GDM1 (cell line): ENCODE results near the gene ZNF396.

ENCODE experiments used
- DNase-seq: peaks from one replicate; lab custom pipeline; 2025; lab: John Stamatoyannopoulos, UW

The ZNF396 gene

DNA sequence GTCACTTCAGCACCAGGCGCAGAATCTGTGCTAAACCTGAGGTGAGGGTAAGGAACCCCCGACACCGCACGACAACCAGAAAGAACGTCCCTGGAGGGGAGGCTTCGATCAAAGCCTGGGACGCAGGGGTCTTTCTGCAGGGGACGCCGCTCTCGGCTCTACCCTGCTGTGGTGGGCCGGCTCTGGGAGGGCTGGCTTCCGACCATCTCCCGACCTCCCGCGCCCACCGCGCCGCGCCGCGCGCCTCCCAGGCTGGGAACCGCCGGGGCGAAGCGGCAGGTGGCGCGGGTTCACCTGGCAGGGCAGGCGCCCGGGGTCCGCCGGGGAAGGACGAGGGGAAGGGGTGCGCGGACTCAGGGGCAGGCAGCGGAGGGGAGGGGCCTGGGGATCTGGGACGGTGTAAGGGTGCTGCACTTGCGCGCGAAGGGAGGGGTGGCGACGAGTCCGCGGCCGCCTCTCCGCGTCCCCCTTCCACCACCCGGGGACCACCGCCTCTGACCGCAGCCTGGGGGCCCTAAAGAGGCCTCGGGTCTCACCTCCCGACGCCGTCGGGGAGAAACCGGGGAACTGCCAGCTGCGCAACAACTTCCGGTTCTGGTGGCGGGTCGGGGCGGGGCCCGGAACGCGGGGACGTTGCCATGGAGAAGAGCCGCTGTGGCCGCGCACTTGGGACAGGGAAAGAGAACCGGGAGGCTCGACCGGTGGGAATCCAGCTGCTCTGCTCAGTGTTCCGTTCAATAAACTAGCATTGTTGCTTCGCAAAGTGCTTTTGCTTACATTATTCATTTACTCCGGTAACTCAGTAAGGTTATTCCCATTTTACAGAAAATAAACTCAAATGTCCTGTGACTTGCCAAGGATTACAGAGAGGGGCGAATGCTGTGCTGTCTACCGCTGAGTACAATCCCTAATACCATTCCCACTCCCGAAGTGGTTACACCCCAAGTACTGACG, at the start of gene ZNF396:
TSS of gene ZNF396 (minus strand) at position 596 of the 954 bp plus-strand sequence. CDS start 3,045 bp downstream, outside the sequence.
- DNase-seq = peak; percentile 19

DNA sequence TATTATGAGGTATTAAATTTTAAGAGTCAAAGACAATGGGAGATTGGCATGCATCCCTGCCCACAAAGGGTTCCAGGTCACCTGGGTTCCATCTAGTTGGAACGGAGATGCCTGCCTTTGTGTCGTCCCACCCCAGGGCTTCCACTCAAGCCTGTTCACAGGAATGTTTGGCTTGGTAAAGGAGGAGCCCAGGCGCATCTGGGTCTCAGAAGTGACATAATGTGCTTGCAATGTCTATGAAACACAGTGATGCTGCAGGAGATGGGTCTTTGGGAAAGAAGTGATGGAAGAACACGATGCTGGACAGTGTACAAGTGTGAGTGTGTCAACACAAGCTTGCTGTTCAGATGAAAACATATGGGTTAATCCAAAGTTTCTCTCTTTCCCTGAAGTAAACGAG, 49.6 kb upstream of the ZNF396 start:
- no peak for DNase-seq

- no peak for DNase-seq
Observed at GRCh38 chr18:35424356-35424755, 47.2 kb upstream of the ZNF396 start.

GRCh38 chr18:35422237-35422636, 45.1 kb upstream of the ZNF396 start:
- DNase-seq = no peak

- no peak for DNase-seq
Observed at GRCh38 chr18:35418610-35419009, 41.5 kb upstream of the ZNF396 start.

GRCh38 chr18:35417223-35417622, 40.1 kb upstream of the ZNF396 start:
- no peak for DNase-seq

DNA sequence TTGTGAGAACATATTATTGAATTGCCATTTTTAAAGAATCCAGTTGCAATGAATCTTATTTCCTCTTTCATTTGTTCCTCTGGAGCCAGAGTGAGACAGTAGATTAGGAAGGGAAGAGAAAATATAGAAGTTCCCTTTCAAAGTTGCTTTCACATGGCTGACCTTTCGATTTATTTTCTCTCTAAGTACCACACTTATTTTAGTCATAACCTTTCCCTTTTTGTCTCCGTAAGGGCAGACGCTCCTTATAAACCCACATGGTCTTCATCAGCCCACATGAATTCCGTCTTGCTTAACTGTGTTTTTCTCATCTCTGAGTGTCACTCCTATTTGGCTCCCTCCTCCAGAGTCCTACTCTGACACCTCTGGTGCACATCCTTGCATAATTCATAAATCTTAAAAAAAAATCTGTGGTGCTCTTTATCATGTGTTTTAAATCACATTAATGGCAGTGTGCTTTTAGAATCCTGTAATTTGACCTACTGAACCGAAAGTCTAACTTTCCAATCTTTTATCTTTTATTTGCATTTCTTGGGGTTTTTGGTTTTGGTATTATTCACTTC, 38.5 kb upstream of the ZNF396 start:
- peak; percentile 13 for DNase-seq

DNA sequence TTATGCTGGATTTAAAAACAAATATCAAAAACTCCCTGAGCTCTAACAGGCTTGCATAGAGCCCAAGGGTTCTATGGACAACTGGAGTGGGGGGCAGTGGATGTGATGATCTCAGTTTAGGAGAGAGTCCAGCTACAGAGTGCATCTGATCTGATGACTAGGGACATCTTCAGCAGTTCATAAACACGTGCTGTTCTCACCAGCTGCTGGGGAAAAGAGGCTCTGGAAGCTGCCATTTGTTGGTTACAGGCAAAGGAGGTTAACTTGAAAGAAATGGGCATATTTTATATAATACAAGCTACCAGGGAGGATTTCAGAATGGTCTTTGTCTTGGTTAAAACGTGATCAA, 36.0 kb upstream of the ZNF396 start:
- no peak for DNase-seq

- DNase-seq = no peak
Observed at GRCh38 chr18:35411625-35412351, 34.7 kb upstream of the ZNF396 start.

DNA sequence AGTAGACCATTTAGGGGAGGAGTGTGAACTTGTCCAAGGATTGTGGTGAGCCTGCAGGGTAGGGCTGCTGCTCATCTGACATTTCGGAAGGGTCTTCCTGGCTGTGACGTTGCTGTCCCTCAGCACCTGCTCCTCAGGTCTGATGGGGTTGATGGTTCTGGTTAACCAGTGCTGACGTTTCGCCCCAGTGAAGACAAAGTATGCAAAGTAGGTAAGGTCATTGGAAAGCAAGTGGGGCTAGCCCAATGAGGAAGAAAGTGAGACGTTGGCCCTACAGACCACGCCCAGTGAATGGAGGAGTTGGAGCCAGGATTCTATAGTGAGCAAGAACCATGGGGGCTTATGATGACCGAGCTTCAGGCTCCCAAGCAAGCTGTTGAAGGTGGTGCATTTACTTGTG, 33.4 kb upstream of the ZNF396 start:
- DNase-seq = no peak

GRCh38 chr18:35409911-35410310, 32.8 kb upstream of the ZNF396 start:
- no peak for DNase-seq

DNA sequence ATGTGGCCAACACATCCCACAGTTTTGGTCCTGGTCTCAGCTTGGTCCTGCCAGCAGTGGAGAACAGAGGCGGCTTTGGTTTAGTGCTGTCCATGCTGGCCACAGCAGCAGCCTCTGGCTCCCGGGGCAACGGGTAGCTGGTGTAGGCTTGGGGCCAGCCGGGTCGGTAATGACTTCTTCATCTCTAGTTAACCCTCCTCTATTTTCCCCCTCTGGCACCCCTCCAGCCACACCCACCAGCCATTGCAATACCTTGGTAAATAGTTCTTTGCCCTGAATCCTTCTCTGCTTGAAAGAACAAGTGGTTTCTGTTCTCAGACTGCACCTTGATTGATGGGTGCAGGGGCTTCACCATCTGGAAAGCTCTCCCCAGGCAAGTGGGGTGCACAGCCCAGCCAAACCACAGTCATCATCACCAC, 31.7 kb upstream of the ZNF396 start:
- DNase-seq = no peak

DNA sequence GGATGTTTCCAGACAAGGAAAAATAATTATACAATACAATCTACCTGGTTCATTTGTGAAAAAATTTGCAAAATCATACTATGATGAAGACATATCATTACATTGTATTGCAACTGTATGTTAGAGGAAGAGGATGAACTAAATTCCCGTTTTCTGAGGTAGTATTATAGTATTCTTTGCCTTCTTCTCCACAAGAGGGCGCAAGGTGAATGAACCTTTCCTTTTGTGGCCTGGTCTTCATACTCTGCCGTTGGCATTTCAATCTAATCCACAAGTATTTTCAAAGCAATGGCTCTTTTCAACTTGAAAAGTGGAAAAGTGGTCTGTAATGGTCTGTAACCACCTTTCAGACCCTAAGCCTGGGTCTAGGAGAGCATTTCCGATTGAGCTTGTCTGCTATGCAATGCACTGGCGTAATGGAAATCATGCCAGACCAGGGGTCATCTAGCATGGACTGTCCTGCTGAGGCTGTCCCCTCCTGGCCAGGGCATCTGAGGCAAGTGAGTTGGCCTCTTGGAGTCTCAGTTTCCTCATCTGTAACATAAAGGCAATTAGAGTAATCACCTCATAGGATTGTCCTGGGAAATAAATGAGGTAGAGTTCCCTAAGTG, 30.8 kb upstream of the ZNF396 start:
- peak; percentile 69 for DNase-seq

DNA sequence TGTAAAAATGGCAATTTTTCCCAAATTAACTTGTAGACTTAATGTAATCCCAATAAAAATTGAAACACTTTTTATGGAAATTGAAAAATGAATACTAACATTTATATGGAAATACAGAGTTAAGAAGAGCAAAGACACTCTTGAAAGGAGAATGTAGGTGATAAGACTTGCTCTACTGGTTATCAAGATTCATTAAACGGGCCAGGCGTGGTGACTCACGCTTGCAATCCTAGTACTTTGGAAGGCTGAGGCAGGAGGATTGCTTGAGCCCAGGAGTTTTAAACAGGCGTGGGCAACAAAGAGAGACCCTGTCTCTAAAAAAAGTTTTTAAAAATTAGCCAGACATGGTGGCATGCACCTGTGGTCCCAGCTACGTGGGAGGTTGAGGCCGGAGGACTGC, 29.5 kb upstream of the ZNF396 start:
- no peak for DNase-seq

DNA sequence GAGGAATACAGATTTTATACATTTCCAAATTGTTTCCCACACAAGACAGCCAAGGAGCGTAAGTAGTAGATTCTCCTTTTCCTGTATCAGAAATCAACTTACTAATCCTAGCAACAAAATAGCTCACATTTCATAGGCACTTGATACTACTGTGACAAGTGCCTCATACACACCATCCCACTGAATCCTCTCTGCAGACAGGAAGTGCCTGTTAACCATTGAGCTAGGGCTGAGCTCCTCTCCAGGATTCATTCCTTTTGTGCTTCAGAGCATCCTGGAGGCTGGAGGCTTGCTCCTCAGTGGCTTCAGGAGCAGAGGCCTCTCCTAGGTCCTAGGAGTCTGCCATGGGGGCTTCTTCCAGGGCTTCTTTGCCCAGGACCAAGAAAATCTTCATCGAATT, 20.8 kb upstream of the ZNF396 start:
- DNase-seq = no peak

DNA sequence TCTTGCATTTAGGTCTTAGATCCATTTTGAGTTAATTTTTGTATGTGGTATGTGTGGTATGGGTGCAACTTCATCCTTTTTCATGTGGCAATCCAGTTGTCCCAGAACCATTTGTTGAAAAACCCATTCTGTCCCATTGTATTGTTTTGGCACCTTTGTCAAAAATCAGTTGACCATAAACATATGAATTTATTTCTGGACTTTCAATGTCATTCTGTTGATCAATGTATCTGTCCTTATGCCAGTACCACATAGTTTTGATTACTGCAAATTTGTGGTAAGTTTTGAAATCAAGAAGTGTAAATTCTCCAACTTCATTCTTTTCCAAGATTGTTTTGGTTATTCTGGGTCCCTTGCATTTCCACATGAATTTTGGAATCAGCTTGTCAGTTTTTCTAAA, 16.6 kb upstream of the ZNF396 start:
- no peak for DNase-seq

DNA sequence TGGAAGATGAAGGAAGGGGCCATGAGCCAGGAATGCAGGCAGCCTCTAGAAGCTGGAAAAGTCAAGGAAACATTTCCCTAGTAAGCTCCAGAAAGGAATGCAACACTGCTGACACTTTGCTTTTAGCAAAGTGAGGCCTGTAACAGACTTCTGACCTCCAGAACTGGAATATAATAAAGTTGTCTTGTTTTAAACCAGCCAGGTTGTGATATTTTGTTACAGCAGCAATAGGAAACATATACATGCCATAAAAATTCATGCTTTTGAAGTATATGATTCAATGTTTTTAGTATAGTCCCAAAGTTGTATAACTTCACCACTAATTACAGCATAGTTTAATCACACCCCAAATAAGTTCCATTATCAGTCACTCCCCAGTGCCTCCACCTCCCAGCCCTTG, 15.2 kb upstream of the ZNF396 start:
- DNase-seq = no peak

DNA sequence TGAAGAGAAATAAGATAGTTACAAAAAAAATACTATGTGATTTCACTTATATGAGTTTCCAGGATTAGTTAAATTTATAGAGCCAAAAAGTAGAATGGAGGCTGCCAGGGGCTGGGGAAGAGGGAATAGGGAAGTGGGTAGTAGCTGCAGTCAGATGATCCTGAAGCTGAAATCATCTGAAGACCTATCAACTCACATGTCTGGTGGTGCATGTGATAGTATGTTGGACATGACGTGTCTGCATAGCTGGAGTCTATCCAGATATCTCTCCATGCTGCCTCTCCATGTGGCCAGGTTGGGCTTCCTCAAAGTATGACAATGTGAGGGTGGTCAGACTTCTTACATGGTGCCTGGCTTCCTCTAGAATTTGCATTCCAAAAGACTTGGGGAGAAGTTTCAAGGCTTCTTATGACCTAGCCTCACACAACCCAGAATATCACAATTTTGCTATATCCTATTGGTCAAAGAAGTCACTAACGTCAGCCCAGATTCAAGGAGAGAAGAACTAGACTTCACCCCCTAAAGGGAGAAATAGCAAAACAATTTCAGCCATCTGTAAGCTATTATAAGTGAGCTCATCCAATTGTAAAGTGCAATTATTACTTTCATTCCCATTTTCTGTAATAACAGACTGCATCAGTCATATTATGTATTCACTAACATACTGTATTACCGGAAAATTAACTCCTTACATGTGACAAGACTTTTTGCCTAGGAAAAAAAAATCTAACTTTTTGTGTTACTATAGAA, 14.0 kb upstream of the ZNF396 start:
- no peak for DNase-seq

- DNase-seq = no peak
Observed at GRCh38 chr18:35389095-35389618, 12.0 kb upstream of the ZNF396 start.

DNA sequence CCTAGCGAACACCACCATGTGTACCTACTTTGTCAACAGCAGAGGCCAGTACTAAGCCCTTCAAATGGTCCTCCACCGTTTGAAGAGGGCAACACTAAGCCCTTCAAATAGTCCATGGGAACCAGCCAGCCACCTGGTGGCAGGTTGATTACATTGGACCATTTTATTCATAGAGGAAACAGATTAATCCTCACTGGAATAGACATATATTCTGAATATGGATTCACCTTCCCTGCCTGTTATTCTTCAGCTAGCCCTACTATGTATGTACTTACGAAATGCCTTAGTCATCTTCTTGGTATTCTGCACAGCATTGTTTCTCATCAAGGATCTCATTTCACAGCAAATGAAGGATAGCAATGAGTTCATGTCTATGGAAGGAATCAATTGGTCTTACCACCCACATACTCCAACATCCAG, 10.0 kb upstream of the ZNF396 start:
- no peak for DNase-seq

- peak; percentile 69 for DNase-seq
Observed at GRCh38 chr18:35386600-35387100, 9.5 kb upstream of the ZNF396 start.
